HG03520 (cell line): ENCODE data around the gene SLC7A10.

Experiments
- ATAC-seq: cut with Tn5 transposase; IDR thresholded peaks from one replicate; pipeline ENCODE4 v1.9.1; 2021; ENCODE audit warnings: mild to moderate bottlenecking, moderate library complexity; ENCODE audit not compliant: unreplicated experiment

SLC7A10 gene

GRCh38 chr19:33255781-33256180, 30.1 kb upstream of the SLC7A10 start:
- no peak for ATAC-seq

DNA sequence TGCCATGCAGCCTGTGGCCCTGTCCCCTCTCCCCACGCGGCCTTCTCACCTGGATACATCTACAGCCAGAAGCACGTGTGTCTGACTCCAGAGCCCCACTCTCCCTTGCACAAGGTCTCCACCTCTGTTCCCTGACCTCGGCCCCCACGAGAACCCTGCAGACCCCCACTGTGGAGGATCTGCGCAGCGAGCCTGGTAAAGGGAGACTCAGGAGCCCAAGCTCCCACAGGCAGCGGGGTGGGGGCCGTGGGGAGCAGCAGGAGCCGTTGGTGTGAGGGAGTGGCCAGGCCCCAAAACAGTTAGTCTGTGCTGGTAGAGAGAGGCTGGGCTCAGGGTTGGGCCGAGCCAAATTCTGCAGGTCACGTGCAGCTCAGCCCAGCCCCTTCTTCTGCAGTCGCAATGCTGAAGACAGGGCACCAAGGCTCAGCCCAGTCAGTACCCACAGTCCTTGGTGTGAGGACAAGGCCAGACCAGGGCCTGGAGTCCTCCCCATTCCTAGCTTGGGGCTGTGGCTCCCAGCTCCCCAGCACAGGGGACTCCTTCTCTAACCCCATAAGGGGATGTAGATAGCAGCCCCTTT, 28.7 kb upstream of the SLC7A10 start:
- ATAC-seq, result no peak

GRCh38 chr19:33252971-33253370, 27.3 kb upstream of the SLC7A10 start:
- ATAC-seq, result no peak

- no peak for ATAC-seq
These were observed 26.8 kb upstream of the SLC7A10 start for GRCh38 chr19:33252418-33252962.

DNA sequence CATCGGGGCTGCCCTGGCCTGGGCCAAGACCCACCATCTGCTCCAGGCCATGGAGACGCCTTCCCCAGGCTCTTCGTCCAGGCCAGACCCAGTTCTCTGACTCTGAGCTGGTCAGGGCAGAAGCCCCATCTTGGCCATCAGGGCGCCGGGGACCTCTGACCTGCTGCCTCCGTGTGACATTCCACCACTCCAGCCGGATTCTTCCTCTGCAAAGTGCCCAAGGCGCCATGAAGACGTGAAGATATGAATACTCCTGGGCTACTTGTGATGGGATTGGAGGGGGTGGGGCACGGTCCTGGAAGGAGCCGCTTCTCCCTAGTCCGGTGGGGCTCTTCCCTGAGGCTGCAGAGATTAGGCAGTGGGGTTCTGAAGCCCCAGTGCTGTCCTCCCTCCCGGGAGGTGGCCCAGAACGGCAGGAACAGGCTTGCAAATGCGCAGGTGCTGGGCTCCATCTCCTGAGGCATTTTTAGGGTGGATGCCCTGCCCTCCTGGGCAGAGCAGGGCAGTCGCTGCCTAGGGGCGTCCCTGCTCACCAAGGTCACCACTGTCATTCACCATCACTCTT, 26.0 kb upstream of the SLC7A10 start:
- ATAC-seq, result no peak

DNA sequence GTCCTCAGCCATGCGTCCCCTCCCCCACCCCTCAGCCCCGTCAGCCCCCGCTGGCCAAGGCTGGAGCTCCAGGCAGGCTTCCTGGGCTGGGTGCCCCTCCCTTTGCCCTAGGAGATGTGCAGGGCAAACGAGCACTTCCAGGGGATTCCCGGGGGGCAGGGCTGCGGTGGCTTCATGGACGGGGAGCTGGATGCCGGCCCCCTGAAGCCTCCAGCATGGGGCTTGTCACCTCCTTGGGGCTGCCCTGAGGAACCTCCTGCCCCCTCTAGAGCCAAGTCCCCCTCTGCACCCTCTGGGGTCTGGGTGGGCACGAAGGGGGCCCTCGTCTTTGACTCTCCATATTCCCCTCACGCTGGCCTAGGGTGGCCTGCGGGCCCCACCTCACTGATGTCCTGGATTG, 25.4 kb upstream of the SLC7A10 start:
- no peak for ATAC-seq

DNA sequence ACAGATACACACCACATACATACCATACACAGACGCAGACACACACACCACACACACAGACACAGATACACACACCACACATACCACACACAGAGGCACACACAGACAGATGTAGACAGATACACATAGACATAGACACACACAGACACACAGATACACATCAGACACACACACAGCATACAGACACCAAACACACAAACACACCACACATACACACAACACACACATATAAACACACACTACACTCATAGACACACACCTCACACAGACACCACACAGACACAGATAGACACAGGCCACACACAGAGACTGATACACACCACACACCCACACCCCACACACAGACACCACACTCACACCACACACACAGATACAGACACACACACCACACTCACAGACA, 24.9 kb upstream of the SLC7A10 start:
- no peak for ATAC-seq

DNA sequence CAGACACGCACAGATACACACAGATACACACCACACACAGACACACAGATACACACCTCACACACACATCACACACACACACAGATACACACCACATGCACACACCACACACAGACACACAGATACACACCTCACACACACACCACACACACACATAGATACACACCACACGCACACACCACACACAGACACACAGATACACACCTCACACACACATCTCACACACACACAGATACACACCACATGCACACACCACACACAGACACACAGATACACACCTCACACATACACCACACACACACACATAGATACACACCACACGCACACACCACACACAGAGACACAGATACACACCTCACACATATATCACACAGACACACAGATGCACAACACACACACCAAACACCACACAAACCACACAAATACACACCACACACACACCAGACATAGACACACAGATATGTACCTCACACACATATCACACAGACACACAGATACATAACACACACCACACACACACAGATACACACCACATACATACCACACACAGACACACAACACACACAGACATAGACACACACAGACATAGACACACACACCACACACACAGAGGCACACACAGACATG, 24.2 kb upstream of the SLC7A10 start:
- no peak for ATAC-seq

DNA sequence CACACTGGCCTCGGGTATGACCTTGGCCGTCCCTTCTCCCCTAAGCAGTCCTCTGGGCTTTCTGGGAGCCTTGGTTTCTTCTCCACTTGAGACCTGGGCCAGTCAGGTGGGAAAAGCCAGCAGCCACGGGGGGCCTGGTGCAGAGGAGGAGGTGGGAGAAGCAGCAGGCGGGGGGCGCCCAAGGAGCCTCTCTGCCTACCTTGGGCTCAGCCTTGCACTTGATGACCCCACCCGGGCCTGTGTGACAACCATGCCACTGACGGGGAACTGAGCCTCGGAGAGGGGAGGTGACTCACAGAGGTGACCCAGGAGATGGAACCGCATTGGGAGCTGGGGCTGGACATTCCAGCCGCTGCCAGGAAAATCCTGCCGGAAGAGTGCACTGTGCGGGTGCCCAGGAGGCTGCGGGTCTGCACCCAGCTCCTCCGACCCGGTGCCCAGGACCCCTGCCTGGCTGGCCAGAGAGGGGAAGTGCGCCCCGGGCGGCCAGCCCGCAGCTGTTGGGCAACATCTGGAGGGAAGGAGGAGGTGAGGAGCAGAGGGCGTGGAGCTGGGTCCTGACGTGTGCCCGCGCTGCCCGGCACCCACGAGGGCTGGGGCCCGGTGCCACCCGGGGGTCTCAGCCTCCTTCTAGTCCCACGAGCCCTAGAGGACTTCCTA, 23.4 kb upstream of the SLC7A10 start:
- ATAC-seq, result no peak

- no peak for ATAC-seq
These were observed 22.9 kb upstream of the SLC7A10 start for GRCh38 chr19:33248553-33248953.

DNA sequence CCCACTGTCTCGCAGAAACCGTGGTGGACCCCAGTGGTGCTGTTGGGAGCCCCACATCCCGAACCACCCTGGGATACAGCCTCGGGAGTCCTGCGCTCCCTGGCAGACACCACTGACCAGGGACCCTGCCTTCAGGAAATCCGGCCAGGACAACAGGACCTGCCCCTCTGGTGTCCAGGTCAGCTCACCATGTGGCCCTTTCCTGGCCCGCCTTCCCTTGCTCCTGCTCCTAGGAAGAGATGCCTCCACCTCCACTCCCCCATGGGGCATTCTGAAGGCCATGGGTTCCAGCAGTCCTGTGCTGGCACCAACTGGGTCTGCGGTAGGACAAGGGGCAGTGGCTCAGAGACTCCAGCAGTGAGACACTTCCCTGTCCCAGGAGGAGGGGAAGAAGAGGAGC, 22.5 kb upstream of the SLC7A10 start:
- no peak for ATAC-seq

- no peak for ATAC-seq
These were observed 21.8 kb upstream of the SLC7A10 start for GRCh38 chr19:33247441-33247819.

DNA sequence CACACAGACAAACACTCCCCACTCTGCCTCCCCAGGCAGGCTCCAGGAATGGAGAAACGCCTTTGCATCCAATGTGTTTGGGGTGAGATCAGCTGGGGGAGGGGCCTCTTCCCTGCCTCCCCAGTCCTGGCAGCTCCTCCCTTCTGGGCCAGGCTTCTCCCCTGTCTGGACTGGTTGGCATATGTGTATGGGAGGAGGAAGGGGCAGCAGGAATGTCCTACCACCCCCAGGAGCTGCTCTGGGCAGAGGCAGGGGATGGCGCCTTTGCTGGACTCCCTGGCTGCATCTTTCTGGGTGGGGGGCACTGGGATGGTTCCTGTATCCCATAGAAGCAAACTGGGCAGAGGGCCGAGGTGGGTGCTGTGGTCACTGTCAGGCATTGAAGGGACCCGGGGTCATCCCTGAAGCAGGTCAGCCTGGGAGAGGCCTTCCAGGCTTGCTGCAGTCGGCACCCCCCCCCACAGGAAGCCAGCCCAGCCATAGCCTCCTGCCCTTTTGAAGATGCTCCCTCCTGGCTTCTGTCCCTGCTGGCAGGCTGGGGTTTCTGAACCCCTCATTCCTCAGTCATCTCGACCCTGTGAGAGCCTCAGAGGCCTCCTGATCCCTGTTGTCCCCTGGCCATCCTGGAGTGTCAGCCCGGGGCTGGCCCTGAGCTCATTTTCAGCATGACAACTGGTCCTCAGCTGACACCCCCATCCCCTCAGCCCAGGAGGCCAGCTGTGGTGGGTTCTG, 21.2 kb upstream of the SLC7A10 start:
- no peak for ATAC-seq

GRCh38 chr19:33245948-33246708, 20.5 kb upstream of the SLC7A10 start:
- ATAC-seq, result no peak

DNA sequence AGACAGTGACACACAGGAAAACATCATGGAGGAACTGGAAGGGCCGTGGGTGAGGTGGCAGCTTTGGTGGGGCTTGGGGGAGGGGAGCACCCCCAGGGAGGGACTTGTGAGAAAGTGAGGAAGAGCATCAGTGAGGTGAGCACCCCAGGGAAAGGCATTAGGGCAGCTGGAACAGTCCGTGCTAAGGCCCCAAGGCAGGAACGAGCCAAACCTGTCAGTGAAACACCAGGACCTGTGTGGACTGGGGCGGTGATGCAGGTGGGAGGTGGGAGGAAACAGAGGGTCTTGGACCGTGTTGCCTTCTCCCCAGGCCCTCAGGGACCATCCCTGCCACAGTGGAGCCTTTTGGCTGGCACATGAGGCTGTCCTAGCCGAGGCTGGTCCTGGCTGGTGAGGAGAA, 17.3 kb upstream of the SLC7A10 start:
- ATAC-seq, result no peak

DNA sequence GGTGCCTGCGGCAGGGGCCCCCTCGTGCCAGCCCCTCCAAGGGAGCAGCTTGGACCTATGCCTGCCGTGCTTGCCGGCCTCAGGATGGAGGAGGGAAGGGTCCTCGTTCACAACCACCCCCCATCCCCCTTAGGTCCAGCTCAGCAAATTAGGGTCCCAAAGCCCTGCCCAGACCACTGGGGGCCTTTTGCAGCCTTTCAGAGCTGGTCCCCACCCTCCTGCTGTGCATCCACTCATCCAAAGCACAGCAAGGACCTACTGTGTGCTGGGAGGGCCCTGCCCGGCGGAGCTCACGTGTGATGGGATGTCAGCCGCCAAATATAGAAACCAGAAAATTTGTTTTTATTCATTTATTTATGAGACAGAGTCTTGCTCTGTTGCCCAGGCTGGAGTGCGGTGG, 16.5 kb upstream of the SLC7A10 start:
- ATAC-seq, result no peak

DNA sequence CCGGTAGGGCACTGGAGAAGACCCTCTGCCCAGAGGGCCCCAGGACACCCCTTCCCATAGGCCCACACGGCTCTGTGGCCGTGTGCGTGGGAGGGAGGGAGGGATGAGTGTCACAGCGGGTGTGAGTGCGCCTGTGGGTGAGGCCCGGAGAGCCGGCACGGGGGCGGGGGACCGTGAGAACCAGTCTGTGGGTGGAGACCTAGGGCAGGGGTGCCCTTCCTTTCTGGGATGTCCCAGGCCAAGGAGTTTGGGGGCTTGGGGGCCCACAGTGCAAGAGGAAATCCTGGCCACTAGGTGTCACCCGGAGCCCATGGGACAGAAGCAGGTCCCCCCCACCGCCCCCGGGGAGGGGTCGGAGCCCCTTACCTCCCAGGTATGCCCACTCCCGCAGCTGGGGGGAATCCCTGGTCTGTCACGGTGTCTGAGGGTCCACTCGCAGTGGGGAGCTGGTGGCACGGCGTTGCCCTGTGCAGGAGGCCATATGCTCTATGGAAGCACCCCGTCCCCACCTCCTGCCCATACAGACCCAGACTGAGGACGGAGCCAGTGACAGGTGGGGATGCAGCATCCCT, 16.0 kb upstream of the SLC7A10 start:
- ATAC-seq, result no peak

DNA sequence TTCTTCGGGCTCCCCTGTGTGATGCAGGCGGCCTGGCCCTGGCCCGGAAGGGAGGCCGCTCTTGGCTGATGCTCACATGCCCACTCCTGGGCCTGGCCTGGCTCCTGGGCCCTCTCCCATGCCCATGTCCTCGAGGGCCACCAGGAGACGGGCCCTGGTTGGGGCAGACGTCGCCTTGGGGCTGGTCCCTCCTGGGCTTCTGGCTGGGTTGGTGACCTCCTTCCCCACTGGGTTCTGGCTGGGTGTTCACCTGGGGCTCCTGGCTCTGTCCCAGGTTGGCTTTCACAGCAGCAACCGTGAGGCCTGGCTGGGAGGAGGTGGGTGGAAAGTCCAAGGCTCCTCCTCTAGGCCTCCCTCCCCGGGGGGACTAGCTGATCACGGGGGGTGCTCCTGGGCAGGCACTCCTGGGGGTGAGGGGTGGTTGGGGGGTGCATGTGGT, 15.5 kb upstream of the SLC7A10 start:
- ATAC-seq, result no peak

DNA sequence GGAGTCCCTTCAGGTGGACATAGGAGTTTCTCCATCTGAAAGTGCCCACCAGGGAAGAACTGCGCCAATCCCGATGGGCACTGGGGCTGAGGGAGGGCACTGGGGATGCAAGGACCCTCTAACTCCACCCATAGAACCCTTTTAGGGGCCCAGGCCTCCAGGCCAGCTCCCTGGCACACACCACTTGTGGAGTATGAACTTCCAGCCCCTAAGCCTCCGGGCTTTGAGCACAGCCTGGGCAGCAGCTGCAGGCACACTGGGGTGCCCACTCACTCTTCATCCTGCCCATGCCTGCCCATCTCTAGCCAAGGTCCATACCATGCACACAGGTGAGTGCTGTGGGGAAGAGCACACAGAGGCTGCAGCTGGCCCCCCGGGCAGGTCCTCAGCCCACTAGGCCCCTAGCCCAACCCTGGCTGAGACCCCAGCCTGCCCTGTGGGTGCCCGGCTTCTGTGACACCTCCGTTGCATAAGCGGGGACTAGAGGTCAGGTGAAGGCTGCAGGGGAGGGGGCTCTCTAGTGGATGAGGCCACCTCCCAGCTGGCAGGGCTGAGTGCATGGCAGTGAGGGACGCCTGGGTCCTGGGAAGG, 14.6 kb upstream of the SLC7A10 start:
- no peak for ATAC-seq
